ENCODE data around the gene NTNG2.
A peak's percentile ranks its signal among the peaks of the same experiment; 100 is the strongest.
"Not testable (repeated sequence)": the region's sequence is repeated elsewhere in the genome, so short reads cannot be mapped to it uniquely, and the experiment has no call there.

NTNG2 gene

DNA sequence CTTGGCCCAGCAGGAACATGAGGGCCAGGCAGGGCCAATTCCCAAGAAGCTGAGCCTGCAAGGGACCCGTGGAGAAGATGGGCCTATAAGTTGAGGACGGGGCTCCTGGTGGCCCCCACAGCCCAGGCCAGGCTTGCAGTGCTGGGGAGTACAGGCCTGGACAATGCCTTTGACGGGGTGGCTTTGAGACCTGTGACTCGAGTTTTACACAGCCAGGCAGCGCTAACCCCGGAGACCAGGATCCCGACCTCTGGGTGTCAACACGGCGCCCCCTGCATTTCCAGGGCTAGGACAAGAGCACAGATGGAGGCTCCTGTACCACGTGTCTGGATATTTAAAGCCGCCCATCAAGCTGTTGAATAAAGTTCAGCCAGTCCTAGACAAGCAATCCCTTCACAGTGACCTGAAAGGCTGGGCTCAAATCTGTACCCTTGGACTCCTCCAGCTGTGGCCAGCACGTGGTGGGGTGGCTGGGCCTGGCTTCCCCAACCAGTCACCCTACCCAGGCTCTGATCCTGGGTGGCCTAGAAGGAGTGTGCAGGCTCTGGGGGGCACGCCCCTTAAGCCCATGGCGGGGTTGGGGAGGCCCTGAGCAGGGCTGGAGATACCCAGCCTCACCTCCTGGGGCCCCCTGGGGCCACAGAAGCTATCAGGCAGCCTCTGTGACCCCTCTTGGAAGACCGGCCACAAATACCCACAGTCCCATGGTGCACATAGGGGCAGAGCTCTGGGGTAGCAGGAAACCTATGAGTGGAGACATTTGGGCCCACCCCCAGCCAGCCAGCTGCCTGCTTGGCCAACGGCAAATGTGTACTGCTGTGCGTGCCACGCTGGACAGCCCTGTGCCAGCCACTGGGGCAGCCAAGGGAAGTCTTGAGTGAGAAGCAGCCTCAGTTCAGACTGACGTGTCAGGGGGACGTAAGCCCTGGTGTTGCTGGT is 88.7 kb downstream of the NTNG2 start:
- DNase-seq (ENCODE audit: low spot score) = no peak

DNA sequence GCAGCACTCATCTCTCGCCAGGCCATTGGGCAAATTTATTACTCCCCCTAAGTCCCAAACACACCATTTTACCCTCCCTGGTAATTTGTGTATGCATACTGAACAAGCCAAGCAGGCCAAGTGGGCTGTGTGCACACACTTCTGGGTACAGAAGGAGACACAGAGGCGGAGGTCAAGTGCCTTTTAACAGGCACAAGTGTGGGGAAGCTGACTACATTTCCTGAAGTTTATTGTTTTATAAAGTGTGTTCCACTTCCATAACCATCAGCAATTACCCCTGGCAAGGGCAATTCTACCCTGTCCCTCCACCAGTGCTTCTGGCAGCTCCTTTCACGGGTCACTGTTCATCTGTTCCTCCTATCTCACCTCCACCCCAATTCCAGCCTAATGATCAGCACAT is 99.0 kb downstream of the NTNG2 start:
- DNase-seq (ENCODE audit: low spot score) = no peak

DNA sequence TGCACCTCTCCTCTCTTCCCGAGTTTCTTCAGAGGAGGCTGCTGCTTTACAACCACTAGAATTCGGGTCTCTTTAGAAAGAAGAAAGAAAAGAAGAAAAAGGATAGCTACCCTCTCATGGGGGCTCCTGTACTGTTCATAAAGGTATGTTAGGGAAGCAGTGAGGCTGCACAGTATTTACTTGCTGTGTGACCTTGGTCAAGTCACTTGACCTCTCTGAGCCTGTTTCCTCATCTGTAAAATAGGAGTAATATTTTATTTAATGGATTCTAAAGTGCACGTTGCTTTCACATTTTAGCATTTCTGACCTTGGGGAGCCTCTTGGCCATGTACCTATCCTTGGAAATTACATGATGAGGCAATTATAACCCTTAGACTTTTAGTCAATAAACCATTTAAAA is 104.2 kb downstream of the NTNG2 start:
- DNase-seq (ENCODE audit: low spot score) = no peak

DNA sequence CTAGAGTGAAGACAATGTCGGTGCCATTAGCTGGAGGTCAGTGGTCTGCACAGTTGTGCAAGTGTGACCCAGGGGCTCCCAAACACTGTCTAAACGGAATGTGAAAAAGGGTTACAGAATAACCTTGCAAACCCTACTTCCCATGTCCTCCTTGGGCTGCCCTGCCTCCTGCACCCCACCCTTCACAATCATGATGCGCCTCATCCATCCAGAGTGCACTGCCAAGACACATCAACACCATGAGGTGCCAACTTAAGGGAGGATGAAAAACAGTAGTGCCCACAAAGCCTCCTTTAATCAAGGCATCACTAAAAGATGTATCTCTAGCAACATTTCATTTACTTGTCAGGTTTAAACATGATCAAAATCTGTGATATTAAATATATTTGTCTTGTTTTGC is 105.8 kb downstream of the NTNG2 start:
- DNase-seq (ENCODE audit: low spot score) = no peak

DNA sequence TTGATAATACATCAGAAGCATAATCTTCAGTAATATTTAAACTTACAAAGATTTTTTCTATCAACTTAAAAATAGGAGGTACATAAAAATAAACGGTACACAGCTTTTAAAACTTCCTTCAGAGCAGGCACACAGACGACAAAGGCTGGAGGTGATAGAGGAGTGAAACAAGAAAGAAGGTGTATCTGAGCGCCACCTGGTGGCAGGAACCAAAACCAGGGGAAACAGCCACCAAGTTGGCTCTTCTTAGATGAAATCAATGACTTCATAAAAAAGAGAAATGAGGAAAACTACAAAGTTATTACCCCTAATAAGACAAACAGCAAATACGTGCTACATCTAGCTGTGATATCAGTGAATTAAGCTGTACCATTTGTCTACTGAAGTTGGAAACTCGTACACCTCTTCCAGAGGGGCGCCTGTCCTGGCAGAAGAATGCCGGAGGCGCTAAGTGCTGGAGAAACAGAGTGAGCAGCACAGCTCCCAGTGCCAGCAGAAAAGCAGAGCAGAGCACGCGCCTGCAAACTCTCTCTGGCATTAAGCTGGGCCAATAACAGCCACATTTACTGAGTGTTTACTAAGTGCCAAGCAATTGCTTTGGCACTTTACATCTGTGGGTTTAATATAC is 107.0 kb downstream of the NTNG2 start:
- DNase-seq (ENCODE audit: low spot score) = peak; percentile 66

DNA sequence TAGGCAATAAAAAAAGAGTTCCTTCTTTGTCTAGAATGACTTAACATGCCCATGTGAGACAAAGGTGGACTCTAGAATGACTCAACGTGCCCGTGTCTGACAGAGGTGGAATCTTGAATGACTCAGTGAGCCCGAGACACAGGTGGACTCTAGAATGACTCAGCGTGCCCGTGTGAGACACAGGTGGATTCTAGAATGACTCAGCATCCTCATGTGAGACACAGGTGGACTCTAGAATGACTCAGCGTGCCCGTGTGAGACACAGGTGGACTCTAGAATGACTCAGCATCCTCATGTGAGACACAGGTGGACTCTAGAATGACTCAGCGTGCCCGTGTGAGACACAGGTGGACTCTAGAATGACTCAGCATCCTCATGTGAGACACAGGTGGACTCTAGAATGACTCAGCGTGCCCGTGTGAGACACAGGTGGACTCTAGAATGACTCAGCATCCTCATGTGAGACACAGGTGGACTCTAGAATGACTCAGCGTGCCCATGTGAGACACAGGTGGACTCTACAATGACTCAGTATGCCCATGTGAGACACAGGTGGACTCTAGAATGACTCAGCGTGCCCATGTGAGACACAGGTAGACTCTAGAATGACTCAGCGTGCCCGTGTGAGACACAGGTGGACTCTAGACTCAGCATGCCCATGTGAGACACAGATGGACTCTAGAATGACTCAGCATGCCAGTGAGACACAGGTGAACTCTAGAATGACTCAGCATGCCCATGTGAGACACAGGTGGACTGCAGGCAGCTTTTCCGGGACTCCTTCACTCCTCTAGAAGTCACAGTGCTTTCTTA is 108.1 kb downstream of the NTNG2 start:
- DNase-seq (ENCODE audit: low spot score) = not testable (repeated sequence)

DNA sequence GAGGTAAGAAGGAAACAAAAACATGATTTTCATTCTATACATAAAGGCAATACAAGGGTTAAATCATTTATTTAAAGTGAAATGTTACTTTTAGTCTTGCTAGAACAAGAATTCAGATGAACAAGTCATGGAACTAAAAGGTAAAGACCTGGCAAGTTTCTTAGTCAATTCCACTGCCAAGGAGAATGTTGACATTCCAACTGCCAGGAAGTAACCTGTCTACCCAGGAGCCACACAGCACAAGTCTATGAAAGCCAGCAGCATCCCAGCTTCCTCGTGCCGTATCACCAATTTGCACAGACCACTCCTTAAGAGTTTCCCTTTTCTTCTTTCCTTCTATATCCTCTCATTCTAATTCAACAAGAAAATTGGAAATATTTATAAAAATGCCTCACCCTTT is 113.0 kb downstream of the NTNG2 start:
- DNase-seq (ENCODE audit: low spot score) = no peak

DNA sequence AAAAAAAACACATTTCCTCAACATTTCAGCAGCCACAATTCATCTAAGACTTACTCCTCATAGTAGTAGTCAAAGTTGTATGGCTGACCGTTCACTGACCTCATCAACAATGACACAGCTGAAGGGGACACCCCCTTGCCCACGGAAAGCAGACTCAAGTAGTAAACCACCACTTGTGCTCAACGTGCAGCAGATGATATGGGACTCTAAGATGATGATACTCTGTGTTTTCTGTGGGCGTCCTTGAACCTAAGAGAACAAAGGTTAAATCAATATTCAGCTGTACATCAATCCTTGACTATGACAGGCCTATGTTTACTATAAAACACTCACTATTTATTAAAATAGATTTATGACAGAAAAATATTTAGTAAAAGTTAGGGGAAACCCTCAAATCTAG is 121.3 kb downstream of the NTNG2 start:
- no peak for DNase-seq (ENCODE audit: low spot score)

DNA sequence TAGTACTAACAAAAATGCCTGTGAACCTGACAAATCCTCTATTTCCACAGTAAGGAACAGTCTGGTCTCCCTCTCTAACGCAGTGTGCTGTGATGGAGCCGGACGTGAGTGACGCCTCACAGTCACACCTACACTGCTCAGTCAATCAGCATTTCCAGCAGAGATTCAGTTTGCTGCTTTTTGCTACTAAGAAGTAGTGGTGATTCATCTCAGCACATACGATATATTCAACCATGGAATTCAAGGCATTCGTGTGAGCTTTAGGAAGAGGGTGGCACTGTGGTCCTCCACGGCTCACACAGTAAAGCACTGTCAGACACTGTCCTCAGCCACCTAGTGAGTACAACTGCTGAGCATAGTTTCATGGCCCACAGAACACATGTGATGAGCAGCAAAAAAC is 122.0 kb downstream of the NTNG2 start:
- no peak for DNase-seq (ENCODE audit: low spot score)

DNA sequence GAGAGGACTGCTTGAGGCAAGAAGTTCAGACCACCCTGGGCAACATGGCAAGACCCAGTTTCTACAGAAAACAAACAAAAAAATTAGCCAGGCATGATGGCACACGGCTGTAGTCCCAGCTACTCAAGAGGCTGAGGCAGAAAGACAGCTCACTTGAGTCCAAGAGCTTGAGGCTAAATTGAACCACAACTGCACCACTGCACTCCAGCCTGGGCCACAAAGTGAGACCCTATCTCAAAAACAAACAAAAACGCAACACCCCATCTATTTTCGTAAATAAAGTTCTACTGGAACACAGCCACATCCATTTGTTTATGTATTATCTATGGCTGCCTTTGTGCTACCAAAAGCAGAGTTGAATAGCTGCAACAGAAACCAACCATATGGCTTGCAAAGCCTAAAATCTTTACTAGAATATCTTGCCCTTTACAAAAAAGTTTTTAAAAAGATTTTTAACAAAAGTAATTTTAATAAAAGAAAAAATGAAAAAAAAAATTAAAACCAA is 125.5 kb downstream of the NTNG2 start:
- DNase-seq (ENCODE audit: low spot score) = no peak

DNA sequence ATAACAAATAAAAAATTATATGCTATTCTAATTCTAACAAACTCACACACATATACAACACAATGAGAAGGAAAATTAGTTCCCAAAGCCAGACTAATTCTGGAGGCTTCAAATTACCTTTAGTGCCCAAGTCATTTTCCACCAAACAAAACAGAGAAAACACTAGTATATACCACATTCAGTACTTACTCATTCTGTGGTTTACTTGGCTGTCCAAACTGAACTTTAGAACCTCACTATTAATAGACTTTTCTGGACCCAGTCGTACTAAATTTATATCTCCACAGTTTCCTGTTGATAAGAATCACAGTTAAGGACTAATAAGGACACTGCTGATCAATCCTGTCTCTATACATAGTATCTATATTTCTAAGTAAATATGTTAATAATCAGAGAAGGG is 126.5 kb downstream of the NTNG2 start:
- DNase-seq (ENCODE audit: low spot score) = no peak

DNA sequence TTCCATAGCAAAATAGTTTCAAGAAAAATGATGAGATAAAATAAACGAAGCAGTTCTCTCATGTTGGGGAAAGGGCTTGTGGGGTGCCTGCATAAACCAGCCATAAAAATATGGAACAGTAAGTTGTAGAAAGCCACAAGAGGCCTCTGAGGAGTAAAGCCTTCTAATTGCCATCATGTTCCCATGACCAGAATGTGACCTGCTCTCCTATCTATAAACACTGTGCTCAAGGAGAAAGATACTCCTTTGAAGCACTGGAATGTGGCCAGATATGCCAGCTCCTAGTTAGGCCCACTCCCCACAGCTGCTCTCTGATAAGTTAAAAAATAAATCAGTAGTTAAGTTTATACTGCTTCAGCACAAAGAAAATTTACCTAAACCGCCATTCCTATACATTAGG is 127.1 kb downstream of the NTNG2 start:
- DNase-seq (ENCODE audit: low spot score) = no peak

DNA sequence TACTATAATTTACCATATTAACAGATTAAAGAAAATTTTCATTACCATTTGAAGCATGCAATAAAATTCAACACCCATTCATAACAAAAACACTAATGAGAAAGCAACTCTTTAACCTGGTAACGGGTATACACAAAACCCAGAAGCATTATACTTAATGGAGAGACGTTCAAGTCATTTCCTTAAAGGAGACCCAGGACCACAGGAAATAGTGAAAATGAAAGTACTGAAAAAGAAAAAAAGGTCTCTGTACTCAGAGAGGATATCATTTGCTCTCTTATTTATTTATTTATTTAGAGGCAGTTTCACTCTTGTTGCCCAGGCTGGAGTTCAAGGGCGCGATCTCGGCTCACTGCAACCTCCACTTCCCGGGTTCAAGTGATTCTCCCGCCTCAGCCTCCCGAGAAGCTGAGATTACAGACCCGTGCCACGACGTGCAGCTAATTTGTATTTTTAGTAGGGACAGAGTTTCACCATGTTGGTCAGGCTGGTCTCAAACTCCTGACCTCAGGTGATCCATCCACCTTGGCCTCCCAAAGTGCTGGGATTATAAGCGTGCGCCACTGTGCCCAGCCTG is 131.4 kb downstream of the NTNG2 start:
- no peak for DNase-seq (ENCODE audit: low spot score)
